ENCODE results near the gene ATXN7. TPM values are rescaled to one million over a fixed set of nuclear protein-coding genes. Genes with fewer than 3 reads are reported as not detected.

The ATXN7 gene
- total RNA-seq, 1 experiment from 2014 or later = 3.6 TPM

DNA sequence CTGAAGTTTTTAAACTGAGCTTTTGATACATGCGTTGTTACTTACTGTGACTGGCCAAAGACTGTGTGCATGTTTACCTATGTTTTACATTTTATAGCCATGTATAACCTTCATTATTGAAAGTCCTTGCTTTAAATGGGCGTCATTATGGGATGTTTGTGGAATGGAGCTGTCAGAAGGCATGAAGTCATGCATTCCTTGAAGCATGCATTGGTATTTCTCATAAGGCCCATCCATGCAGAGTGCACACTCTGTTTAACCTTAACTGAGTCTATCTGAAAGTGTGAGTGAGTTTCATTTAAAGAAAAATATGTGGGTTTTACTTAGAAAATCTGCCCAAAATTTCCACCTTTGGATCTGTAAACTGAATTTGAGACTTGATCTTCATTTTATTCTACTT, 108.5 kb downstream of the ATXN7 start:
- CTCF ChIA-PET = no interaction called here
- Histone ChIP-seq H3K4me3 (ENCODE audit: low read length) (no peak overlapping the region), H3K27ac (ENCODE audit: low read length) (no peak overlapping the region), H3K27me3 (ENCODE audit: low read length) (no peaks in the 10 kb centered on the region), H4K20me1 (ENCODE audit: low read length) (no peaks in the 10 kb centered on the region), H3K36me3 (ENCODE audit: low read depth, low read length) (no peaks in the 10 kb centered on the region), H2AFZ (ENCODE audit: low read length) (no peak overlapping the region), H3K4me1 (ENCODE audit: insufficient read depth, low read length) (peaks cover 19% of the 10 kb centered on the region), H3F3A (ENCODE audit: low read length, unreplicated experiment) (no peaks in the 10 kb centered on the region), H3K79me2 (ENCODE audit: low read length) (no peaks in the 10 kb centered on the region), H3K9me3 (ENCODE audit: low read length) (no peaks in the 10 kb centered on the region), H3K9ac (ENCODE audit: low read length) (no peak overlapping the region), H3K9me2 (replicated peaks; ENCODE audit: low read length) (no peaks in the 10 kb centered on the region), H3K4me2 (ENCODE audit: low read length) (no peak overlapping the region)
- BruUV-seq (replicated peaks) = no TSS peak
- TF ChIP-seq, protein P1, sequence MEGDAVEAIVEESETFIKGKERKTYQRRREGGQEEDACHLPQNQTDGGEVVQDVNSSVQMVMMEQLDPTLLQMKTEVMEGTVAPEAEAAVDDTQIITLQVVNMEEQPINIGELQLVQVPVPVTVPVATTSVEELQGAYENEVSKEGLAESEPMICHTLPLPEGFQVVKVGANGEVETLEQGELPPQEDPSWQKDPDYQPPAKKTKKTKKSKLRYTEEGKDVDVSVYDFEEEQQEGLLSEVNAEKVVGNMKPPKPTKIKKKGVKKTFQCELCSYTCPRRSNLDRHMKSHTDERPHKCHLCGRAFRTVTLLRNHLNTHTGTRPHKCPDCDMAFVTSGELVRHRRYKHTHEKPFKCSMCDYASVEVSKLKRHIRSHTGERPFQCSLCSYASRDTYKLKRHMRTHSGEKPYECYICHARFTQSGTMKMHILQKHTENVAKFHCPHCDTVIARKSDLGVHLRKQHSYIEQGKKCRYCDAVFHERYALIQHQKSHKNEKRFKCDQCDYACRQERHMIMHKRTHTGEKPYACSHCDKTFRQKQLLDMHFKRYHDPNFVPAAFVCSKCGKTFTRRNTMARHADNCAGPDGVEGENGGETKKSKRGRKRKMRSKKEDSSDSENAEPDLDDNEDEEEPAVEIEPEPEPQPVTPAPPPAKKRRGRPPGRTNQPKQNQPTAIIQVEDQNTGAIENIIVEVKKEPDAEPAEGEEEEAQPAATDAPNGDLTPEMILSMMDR (conservative IDR thresholded peaks at IDR 0.05; ENCODE audit: low read depth, low read length) = no peak
- TF ChIP-seq EZH2phosphoT487 (IDR thresholded peaks at IDR 0.05; ENCODE audit: borderline replicate concordance, low read length) = no peak
- TF ChIP-seq EZH2 (IDR thresholded peaks at IDR 0.05; ENCODE audit: low read length, unreplicated experiment) = no peak
- POLR2A ChIA-PET (ENCODE audit: unreplicated experiment) = no interaction called here
- DNase-seq (no peak), ATAC-seq (no peak)
- intact Hi-C loops (cut with micrococcal nuclease) = no loop called here

DNA sequence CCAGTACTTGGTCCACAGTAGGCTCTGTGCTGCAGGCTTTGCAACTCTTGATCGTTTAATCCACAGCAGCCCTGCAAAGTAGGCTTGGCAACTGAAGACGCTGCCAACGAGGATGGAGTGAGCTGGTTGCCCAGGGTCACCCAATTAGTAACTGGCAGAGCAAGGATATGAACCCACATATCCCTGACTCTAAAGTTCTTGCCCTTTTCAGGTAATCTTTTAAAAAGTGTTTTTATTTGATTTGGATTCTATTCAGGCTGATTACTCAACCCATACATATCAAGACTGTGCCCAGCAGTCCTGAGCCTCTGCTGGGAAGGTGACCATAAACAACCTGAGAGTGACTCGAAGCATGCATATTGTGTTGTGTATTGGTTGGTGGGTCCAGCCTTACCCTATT, 109.3 kb downstream of the ATXN7 start:
- POLR2A ChIA-PET (ENCODE audit: unreplicated experiment) = no interaction called here
- no peak for DNase-seq
- Histone ChIP-seq H3K9ac (ENCODE audit: low read length) (no peak overlapping the region), H4K20me1 (ENCODE audit: low read length) (no peaks in the 10 kb centered on the region), H3K4me1 (ENCODE audit: insufficient read depth, low read length) (peaks cover 19% of the 10 kb centered on the region), H3K27me3 (ENCODE audit: low read length) (no peaks in the 10 kb centered on the region), H3K4me3 (ENCODE audit: low read length) (no peak overlapping the region), H3K9me3 (ENCODE audit: low read length) (no peaks in the 10 kb centered on the region), H3K4me2 (ENCODE audit: low read length) (no peak overlapping the region), H3K9me2 (replicated peaks; ENCODE audit: low read length) (no peaks in the 10 kb centered on the region), H3F3A (ENCODE audit: low read length, unreplicated experiment) (no peaks in the 10 kb centered on the region), H3K27ac (ENCODE audit: low read length) (no peak overlapping the region), H2AFZ (ENCODE audit: low read length) (no peak overlapping the region), H3K79me2 (ENCODE audit: low read length) (no peaks in the 10 kb centered on the region), H3K36me3 (ENCODE audit: low read depth, low read length) (no peaks in the 10 kb centered on the region)
- BruUV-seq (replicated peaks) = no TSS peak
- intact Hi-C loops (cut with micrococcal nuclease) = no loop called here
- CTCF ChIA-PET = no interaction called here
- TF ChIP-seq, protein P1 (conservative IDR thresholded peaks at IDR 0.05; ENCODE audit: low read depth, low read length) = no peak
- TF ChIP-seq EZH2 (IDR thresholded peaks at IDR 0.05; ENCODE audit: low read length, unreplicated experiment) = no peak
- no peak for TF ChIP-seq EZH2phosphoT487 (IDR thresholded peaks at IDR 0.05; ENCODE audit: borderline replicate concordance, low read length)
- peak; percentile 63 for ATAC-seq

DNA sequence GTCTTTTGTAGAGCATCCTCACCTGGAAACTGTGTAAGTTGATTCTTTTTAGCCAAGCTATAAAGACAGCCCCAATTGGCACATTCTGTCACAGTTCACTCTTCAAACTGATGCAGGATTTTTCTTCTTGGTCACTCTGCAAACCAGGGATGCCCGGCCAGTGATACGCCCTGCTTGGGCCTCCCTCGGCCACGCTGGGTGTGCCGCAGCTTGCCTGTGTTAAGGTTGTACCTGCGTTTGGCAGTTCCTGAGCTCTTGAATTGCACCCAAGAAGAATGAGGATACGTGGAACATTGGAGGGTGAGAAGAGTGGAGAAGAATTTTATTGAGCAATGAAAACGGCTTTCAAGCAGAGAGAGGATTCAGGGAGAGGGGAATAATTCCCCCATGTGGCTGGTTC, 109.7 kb downstream of the ATXN7 start:
- no peak overlapping the region for H3K9ac ChIP-seq (ENCODE audit: low read length)
- ChIA-PET CTCF (no interaction called here), POLR2A (ENCODE audit: unreplicated experiment) (no interaction called here)
- H3K4me2 ChIP-seq (ENCODE audit: low read length) = no peak overlapping the region
- no peaks in the 10 kb centered on the region for H3K27me3 ChIP-seq (ENCODE audit: low read length)
- DNase-seq (no peak), ATAC-seq (no peak)
- no peak overlapping the region for H2AFZ ChIP-seq (ENCODE audit: low read length)
- H3K4me3 ChIP-seq (ENCODE audit: low read length) = no peak overlapping the region
- H3F3A ChIP-seq (ENCODE audit: low read length, unreplicated experiment) = no peaks in the 10 kb centered on the region
- peaks cover 17% of the 10 kb centered on the region for H3K4me1 ChIP-seq (ENCODE audit: insufficient read depth, low read length)
- intact Hi-C loops (cut with micrococcal nuclease) = no loop called here
- H3K27ac ChIP-seq (ENCODE audit: low read length) = no peak overlapping the region
- no TSS peak for BruUV-seq (replicated peaks)
- no peaks in the 10 kb centered on the region for H3K9me3 ChIP-seq (ENCODE audit: low read length)
- H3K36me3 ChIP-seq (ENCODE audit: low read depth, low read length) = no peaks in the 10 kb centered on the region
- H3K9me2 ChIP-seq (replicated peaks; ENCODE audit: low read length) = no peaks in the 10 kb centered on the region
- H3K79me2 ChIP-seq (ENCODE audit: low read length) = no peaks in the 10 kb centered on the region
- no peaks in the 10 kb centered on the region for H4K20me1 ChIP-seq (ENCODE audit: low read length)
- TF ChIP-seq, protein P1 (conservative IDR thresholded peaks at IDR 0.05; ENCODE audit: low read depth, low read length) = no peak
- TF ChIP-seq EZH2 (IDR thresholded peaks at IDR 0.05; ENCODE audit: low read length, unreplicated experiment) = no peak
- TF ChIP-seq EZH2phosphoT487 (IDR thresholded peaks at IDR 0.05; ENCODE audit: borderline replicate concordance, low read length) = no peak
